Skeletal muscle tissue (tissue), 4 donors: ENCODE results near the gene C1QL1. TPM values are rescaled to one million over a fixed set of nuclear protein-coding genes. Genes with fewer than 3 reads are reported as not detected.
A peak's percentile ranks its signal among the peaks of the same experiment; 100 is the strongest.

ENCODE experiments used
- H3K27ac ChIP-seq: one replicate; pipeline ENCODE4 v1.7.0; 2013; ENCODE audit warnings: mild to moderate bottlenecking, low read depth, low read length, inconsistent platforms
- H3K27me3 ChIP-seq, 3 donors: one replicate each; pipeline ENCODE4 v1.7.0; 2013; ENCODE audit warnings: low read length in 3 of 3; ENCODE audit not compliant: control insufficient read depth in 3 of 3, insufficient read depth in 3 of 3
- H3K36me3 ChIP-seq, 3 donors: one replicate each; pipeline ENCODE4 v1.7.0; 2013; ENCODE audit warnings: low read length in 3 of 3; ENCODE audit not compliant: control insufficient read depth in 3 of 3, insufficient read depth in 3 of 3
- H3K4me1 ChIP-seq, 3 donors: one replicate each; pipeline ENCODE4 v1.7.0; 2013; ENCODE audit warnings: low read length in 3 of 3, mild to moderate bottlenecking in 3 of 3; ENCODE audit not compliant: control insufficient read depth in 3 of 3, insufficient read depth in 3 of 3
- H3K4me3 ChIP-seq, 3 donors: one replicate each; pipeline ENCODE4 v1.7.0; 2013; ENCODE audit warnings: low read length in 3 of 3
- H3K9ac ChIP-seq, 3 donors: one replicate each; pipeline ENCODE4 v1.7.0; 2013; ENCODE audit warnings: low read length in 3 of 3, mild to moderate bottlenecking in 3 of 3, moderate library complexity in 2 of 3, low read depth in 1 of 3
- H3K9me3 ChIP-seq, 3 donors: one replicate each; pipeline ENCODE4 v1.7.0; 2013; ENCODE audit warnings: low read length in 3 of 3; ENCODE audit not compliant: control insufficient read depth in 3 of 3
- total RNA-seq: library from RNA; depleted of rRNA; stranded (reverse); fragments of >200 nt; gene quantifications from one replicate; pipeline ENCODE4 v1.2.3, GENCODE V29; 2014
- donor health status: Osteomylitis.

C1QL1 gene
- total RNA-seq, 1 donor from 2014 or later, result 1.0 TPM

DNA sequence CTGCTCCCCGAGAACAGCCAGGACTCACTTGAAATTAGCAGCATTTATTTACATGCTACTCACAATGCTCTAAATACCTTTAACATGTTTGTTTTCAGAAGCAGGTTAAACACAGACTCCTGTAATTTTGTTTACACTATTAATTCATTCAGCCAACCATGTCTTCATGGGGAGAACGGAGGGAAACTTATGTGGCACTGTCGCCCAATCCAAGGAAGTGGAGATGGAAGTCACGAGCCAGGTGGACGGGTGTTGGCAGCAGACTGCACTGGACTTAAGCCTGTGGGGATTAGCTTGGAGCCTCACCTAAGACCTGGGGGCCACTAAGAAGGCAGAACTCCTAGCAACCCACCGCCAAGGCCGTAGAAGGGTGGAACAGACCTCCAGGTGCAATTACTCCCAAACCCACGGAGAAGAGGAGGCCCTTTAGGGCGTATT, 44.0 kb downstream of the C1QL1 start:
- H3K9me3 ChIP-seq, result no peaks in the 10 kb centered on the region
- H3K27ac ChIP-seq, result no peak overlapping the region
- peaks cover 0 to 3% (median 0%) of the 10 kb centered on the region in 3 donors for H3K27me3 ChIP-seq
- H3K4me1 ChIP-seq, result peaks cover 7 to 15% (median 13%) of the 10 kb centered on the region in 3 donors
- H3K9ac ChIP-seq, result no peak overlapping the region
- no peaks in the 10 kb centered on the region for H3K36me3 ChIP-seq
- H3K4me3 ChIP-seq, result no peak overlapping the region

DNA sequence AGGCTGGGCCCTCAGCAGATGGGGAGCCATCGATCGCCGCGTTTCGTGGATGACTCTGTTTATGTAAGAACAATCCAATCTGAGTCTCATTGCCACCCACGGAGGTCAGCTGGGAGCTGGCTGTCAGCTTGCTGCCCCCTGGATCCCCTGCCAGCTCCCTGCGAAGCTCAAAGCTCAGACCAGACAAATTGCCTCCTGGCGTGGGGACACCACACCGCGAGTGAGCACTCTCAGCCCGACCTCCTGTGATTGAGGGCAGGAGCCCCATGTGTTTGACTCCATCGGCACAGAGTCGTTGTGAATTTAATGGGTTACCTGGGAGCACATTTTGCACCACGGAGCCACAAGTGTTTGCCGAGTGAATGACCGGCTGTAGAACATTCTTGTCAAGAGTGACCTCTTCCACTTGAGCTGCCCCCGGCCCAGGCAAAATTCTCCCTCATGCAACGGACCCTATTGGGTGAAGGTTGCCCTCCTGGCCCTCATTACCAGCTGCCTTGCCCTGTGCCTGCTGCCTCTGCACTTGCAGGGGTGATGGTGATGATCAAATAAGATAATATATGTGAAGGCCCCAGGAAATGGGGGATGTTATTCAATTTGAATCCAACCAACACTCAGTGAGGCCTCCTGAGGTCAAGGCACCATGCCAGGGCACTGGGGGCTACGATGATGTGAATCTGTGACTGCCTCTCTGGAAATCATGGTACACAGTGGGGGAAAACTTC, 45.2 kb downstream of the C1QL1 start:
- Histone ChIP-seq H3K9me3 (no peaks in the 10 kb centered on the region), H3K27me3 (peaks cover 0 to 3% (median 0%) of the 10 kb centered on the region in 3 donors), H3K27ac (no peak overlapping the region), H3K4me3 (no peak overlapping the region), H3K9ac (no peak overlapping the region), H3K4me1 (peaks cover 0 to 4% (median 4%) of the 10 kb centered on the region in 3 donors), H3K36me3 (no peaks in the 10 kb centered on the region)

DNA sequence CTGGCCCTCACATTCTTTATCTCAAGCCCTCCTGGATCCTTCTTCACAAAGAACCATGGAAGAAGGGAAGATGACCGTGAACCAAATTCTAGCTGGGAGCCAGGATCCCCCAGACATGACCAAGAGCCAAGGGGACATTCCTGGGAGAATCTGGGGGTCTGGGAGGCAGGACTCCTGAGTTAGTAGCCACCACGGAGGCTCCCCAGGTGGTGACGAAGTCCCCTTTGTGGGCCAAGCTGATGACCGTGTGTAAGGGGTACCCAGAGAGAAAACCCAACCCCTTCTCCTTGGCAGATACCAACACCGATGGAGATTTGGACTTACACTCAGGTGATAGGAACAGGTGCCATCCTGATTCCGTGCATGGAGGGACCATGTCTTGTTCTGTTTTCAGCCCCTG, 46.0 kb downstream of the C1QL1 start:
- H3K9ac ChIP-seq, result no peak overlapping the region
- peaks cover 0 to 3% (median 3%) of the 10 kb centered on the region in 3 donors for H3K27me3 ChIP-seq
- no peak overlapping the region for H3K27ac ChIP-seq
- H3K9me3 ChIP-seq, result no peaks in the 10 kb centered on the region
- no peaks in the 10 kb centered on the region for H3K36me3 ChIP-seq
- H3K4me1 ChIP-seq, result peaks cover 0 to 8% (median 4%) of the 10 kb centered on the region in 3 donors
- H3K4me3 ChIP-seq, result no peak overlapping the region

- Histone ChIP-seq H3K27me3 (peaks cover 0 to 3% (median 3%) of the 10 kb centered on the region in 3 donors), H3K9me3 (no peaks in the 10 kb centered on the region), H3K4me1 (peaks cover 0 to 10% (median 4%) of the 10 kb centered on the region in 3 donors), H3K36me3 (no peaks in the 10 kb centered on the region), H3K9ac (no peak overlapping the region), H3K4me3 (no peak overlapping the region), H3K27ac (no peak overlapping the region)
Observed at GRCh38 chr17:44921122-44921882, 46.8 kb downstream of the C1QL1 start.

GRCh38 chr17:44920565-44920940, 47.5 kb downstream of the C1QL1 start:
- peaks cover 0 to 10% (median 4%) of the 10 kb centered on the region in 3 donors for H3K4me1 ChIP-seq
- H3K9me3 ChIP-seq, result no peaks in the 10 kb centered on the region
- H3K9ac ChIP-seq, result no peak overlapping the region
- no peak overlapping the region for H3K27ac ChIP-seq
- no peaks in the 10 kb centered on the region for H3K36me3 ChIP-seq
- H3K4me3 ChIP-seq, result no peak overlapping the region
- peaks cover 0 to 3% (median 3%) of the 10 kb centered on the region in 3 donors for H3K27me3 ChIP-seq

DNA sequence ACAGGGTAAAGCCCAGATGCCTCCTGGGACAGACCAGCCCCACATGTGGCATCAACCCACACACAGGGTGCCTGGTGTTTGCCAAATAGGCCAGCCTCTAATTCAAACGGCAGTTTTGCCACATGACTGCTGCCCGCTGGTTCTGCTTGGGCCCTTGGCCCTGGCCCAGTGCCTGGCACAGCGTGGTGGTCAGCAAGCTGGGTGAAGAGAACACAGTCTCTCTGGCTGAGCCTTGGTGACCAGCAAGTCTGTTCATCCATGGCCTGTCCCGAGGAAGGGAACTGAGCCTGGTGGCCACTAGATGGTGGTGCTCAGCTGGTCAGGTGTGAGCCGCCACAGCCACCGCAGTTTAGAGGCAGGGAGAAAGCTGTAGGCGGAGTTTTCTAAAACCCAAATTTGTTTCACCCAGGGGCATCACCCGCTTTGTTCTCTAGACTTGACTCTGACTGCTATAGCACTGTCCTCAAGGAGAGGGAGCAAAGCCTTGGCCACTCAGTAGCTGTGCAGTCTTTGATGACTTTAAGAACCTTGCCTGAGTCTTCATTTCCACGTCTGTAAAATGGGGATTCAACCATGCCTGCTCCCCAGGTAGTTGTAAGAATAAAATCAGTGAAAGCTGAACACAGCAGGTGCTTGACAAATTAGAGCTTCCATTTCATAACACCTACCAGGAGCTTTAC, 48.1 kb downstream of the C1QL1 start:
- Histone ChIP-seq H3K4me1 (peaks cover 0 to 10% (median 4%) of the 10 kb centered on the region in 3 donors), H3K27ac (no peak overlapping the region), H3K4me3 (no peak overlapping the region), H3K9me3 (no peaks in the 10 kb centered on the region), H3K27me3 (peaks cover 0 to 3% (median 3%) of the 10 kb centered on the region in 3 donors), H3K9ac (peak overlapping the region in 1 of 3 donors; percentile 25), H3K36me3 (no peaks in the 10 kb centered on the region)

- no peaks in the 10 kb centered on the region for H3K36me3 ChIP-seq
- peaks cover 0 to 10% (median 4%) of the 10 kb centered on the region in 3 donors for H3K4me1 ChIP-seq
- no peak overlapping the region for H3K27ac ChIP-seq
- H3K9me3 ChIP-seq, result no peaks in the 10 kb centered on the region
- no peak overlapping the region for H3K9ac ChIP-seq
- H3K4me3 ChIP-seq, result no peak overlapping the region
- peaks cover 0 to 3% (median 3%) of the 10 kb centered on the region in 3 donors for H3K27me3 ChIP-seq
Observed at GRCh38 chr17:44919411-44919810, 48.7 kb downstream of the C1QL1 start.

DNA sequence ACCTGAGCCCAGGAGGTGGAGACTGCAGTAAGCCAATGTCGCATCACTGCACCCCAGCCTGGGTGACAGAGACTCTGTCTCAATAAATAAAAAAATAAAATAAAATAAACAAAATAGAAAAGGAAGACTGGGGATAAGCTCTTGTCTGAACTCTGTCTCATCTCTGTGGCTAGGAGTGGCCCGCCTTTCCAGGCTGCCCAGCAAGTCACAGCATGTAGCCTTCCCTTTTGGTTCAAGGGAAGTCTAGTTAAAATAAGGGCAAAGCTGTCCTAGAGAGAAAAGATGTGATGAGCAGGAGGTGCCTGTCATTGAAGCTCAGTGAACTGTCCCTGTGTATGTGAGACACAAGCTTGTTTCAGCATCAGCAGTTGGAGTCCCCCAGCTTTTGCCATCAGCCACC, 50.1 kb downstream of the C1QL1 start:
- no peak overlapping the region for H3K4me3 ChIP-seq
- H3K9ac ChIP-seq, result no peak overlapping the region
- no peak overlapping the region for H3K27ac ChIP-seq
- no peaks in the 10 kb centered on the region for H3K9me3 ChIP-seq
- H3K36me3 ChIP-seq, result no peaks in the 10 kb centered on the region
- H3K27me3 ChIP-seq, result peaks cover 7 to 10% (median 8%) of the 10 kb centered on the region in 3 donors
- peaks cover 0 to 10% (median 4%) of the 10 kb centered on the region in 3 donors for H3K4me1 ChIP-seq

- Histone ChIP-seq H3K9ac (peak overlapping the region in 1 of 3 donors; percentile 40), H3K36me3 (no peaks in the 10 kb centered on the region), H3K27ac (no peak overlapping the region), H3K4me3 (no peak overlapping the region), H3K27me3 (peaks cover 13 to 14% (median 14%) of the 10 kb centered on the region in 3 donors), H3K4me1 (peaks cover 0 to 10% (median 4%) of the 10 kb centered on the region in 3 donors), H3K9me3 (no peaks in the 10 kb centered on the region)
Observed at GRCh38 chr17:44917456-44917855, 50.6 kb downstream of the C1QL1 start.
